Astrocyte (in vitro differentiated cells and primary cell): ENCODE data around the gene TINCR.

ENCODE experiments used
- CTCF ChIP-seq: IDR thresholded peaks from 2 replicates; pipeline ENCODE4 v1.5.1; 2011; ENCODE audit warnings: low read depth, mild to moderate bottlenecking, inconsistent platforms, low read length, moderate library complexity; ENCODE audit not compliant: insufficient read depth
- EZH2 ChIP-seq: IDR thresholded peaks from 2 replicates; pipeline ENCODE4 v1.6.1; 2012; ENCODE audit warnings: mild to moderate bottlenecking, low read length, inconsistent platforms; ENCODE audit not compliant: insufficient read depth

GRCh38 chr19:5595129-5595528, 27.4 kb upstream of the TINCR start:
- TF ChIP-seq CTCF (no peak), EZH2 (no peak)
